Astrocyte (in vitro differentiated cells and primary cell): ENCODE data around the gene FAM13A.

ENCODE experiments used
- CTCF ChIP-seq: IDR thresholded peaks from 2 replicates; pipeline ENCODE4 v1.5.1; 2011; ENCODE audit warnings: low read depth, mild to moderate bottlenecking, inconsistent platforms, low read length, moderate library complexity; ENCODE audit not compliant: insufficient read depth
- EZH2 ChIP-seq: IDR thresholded peaks from 2 replicates; pipeline ENCODE4 v1.6.1; 2012; ENCODE audit warnings: mild to moderate bottlenecking, low read length, inconsistent platforms; ENCODE audit not compliant: insufficient read depth

DNA sequence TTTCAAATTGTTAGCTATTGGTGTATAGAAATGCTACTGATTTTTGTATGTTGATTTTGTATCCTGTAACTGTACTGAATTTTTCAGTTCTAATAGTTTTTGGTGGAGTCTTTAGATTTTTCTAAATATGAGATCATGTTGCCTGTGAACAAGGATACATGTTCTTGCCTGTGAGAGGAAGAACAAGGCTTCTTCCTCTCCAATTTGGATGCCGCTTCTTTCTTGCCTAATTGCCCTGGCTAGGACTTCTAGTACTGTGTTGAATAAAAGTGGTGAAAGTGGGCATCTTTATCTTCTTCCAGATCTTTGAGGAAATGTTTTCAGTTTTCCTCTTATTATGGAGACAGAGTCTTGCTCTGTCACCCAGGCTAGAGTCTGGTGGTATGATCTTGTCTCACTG, 343.2 kb downstream of the FAM13A start:
- no peak for TF ChIP-seq CTCF
- no peak for TF ChIP-seq EZH2
